Uterus (tissue), 2 donors: ENCODE measurements around the gene ACTN2.

Source experiments
- CTCF ChIP-seq, 4 experiments: fragments of 200-600 bp in 2 of 4; fragments of 450-650 bp in 2 of 4; sonication (generic) in 2 of 4; IDR thresholded peaks; one replicate each; pipeline ENCODE4 v1.5.1; 2016 to 2019; ENCODE audit warnings: antibody characterized with exemption in 4 of 4, mild to moderate bottlenecking in 2 of 4, moderate library complexity in 1 of 4
- POLR2A ChIP-seq, 2 donors: fragments of 450-650 bp; IDR thresholded peaks; one replicate each; pipeline ENCODE4 v1.6.1; 2016; ENCODE audit warnings: antibody characterized with exemption in 2 of 2, mild to moderate bottlenecking in 1 of 2, moderate library complexity in 1 of 2

GRCh38 chr1:236800623-236801022, 114.3 kb downstream of the ACTN2 start:
- TF ChIP-seq CTCF (IDR thresholded peaks at IDR 0.05) (no peak), POLR2A (IDR thresholded peaks at IDR 0.05) (no peak)
